HEK293 (cell line): ENCODE data around the gene AP5S1.
"Not testable (repeated sequence)": the region's sequence is repeated elsewhere in the genome, so short reads cannot be mapped to it uniquely, and the experiment has no call there.

Experiments
- CTCF ChIA-PET: fragments of 350-600 bp; formaldehyde crosslinking; extraction: SDS; loops from one replicate; lab custom pipeline; 2021; ENCODE audit warnings: antibody characterized with exemption; lab: Yijun Ruan, JAX
- POLR2A ChIA-PET: fragments of 300-600 bp; formaldehyde crosslinking; extraction: SDS; loops from one replicate; lab custom pipeline; 2020; ENCODE audit warnings: antibody characterized with exemption, inconsistent platforms; lab: Yijun Ruan, JAX
- H3K27ac ChIP-seq: fragments of 200-500 bp; sonication (Bioruptor generic); 2 replicates; pipeline ENCODE4 v1.5.1; 2014; ENCODE audit warnings: low read depth, low read length, control low read depth, inconsistent platforms; ENCODE audit errors: extremely low read depth
- H3K36me3 ChIP-seq, 2 experiments: fragments of 200-500 bp in 1 of 2; sonication (Bioruptor generic) in 1 of 2; 1 replicate in 1 of 2; 2 replicates in 1 of 2; pipeline ENCODE4 v1.5.1; 2014 to 2017; ENCODE audit warnings: inconsistent platforms in 2 of 2, low read length in 2 of 2; ENCODE audit not compliant: control insufficient read depth in 2 of 2, insufficient read depth in 1 of 2
- H3K4me1 ChIP-seq: fragments of 200-500 bp; sonication (Bioruptor generic); 2 replicates; pipeline ENCODE4 v1.5.1; 2014; ENCODE audit warnings: mild to moderate bottlenecking, low read length, inconsistent platforms; ENCODE audit not compliant: control insufficient read depth, insufficient read depth
- H3K4me3 ChIP-seq: 2 replicates; pipeline ENCODE4 v1.5.1; 2011; ENCODE audit warnings: low read depth, mild to moderate bottlenecking, control low read depth, low read length, moderate library complexity
- H3K9me3 ChIP-seq: fragments of 200-500 bp; sonication (Bioruptor generic); 2 replicates; pipeline ENCODE4 v1.5.1; 2014; ENCODE audit warnings: low read depth, low read length, inconsistent platforms; ENCODE audit not compliant: control insufficient read depth, insufficient read depth
- KLF9 ChIP-seq: fragments of 450-650 bp; formaldehyde crosslinking; IDR thresholded peaks from 2 replicates; pipeline ENCODE4 v1.5.1; 2016; ENCODE audit warnings: missing biosample characterization, missing genetic modification characterization, low read depth
- ZFHX2 ChIP-seq: fragments of 450-650 bp; formaldehyde crosslinking; conservative IDR thresholded peaks from 2 replicates; pipeline ENCODE4 v1.5.1; 2016; ENCODE audit warnings: missing biosample characterization, missing genetic modification characterization
- ZFP41 ChIP-seq: fragments of 450-650 bp; formaldehyde crosslinking; IDR thresholded peaks from 2 replicates; pipeline ENCODE4 v1.5.1; 2016; ENCODE audit warnings: missing biosample characterization, missing genetic modification characterization, borderline replicate concordance
- ZNF19 ChIP-seq: fragments of 450-650 bp; formaldehyde crosslinking; IDR thresholded peaks from 2 replicates; pipeline ENCODE4; 2016; ENCODE audit warnings: missing biosample characterization, missing genetic modification characterization, low read depth
- ZNF202 ChIP-seq: fragments of 450-650 bp; formaldehyde crosslinking; IDR thresholded peaks from 2 replicates; pipeline ENCODE4 v1.5.1; 2016; ENCODE audit warnings: missing biosample characterization, missing genetic modification characterization, borderline replicate concordance
- ZNF449 ChIP-seq: fragments of 450-650 bp; formaldehyde crosslinking; IDR thresholded peaks from 2 replicates; pipeline ENCODE4 v1.5.1; 2017; ENCODE audit warnings: missing biosample characterization, mild to moderate bottlenecking, missing genetic modification characterization, moderate library complexity
- ZNF48 ChIP-seq: fragments of 450-650 bp; formaldehyde crosslinking; IDR thresholded peaks from 2 replicates; pipeline ENCODE4 v1.5.1; 2016; ENCODE audit warnings: missing biosample characterization, missing genetic modification characterization
- ZNF571 ChIP-seq: fragments of 450-650 bp; formaldehyde crosslinking; IDR thresholded peaks from 2 replicates; pipeline ENCODE4 v1.5.0; 2017; ENCODE audit warnings: missing biosample characterization, missing genetic modification characterization
- ZNF639 ChIP-seq: fragments of 450-650 bp; formaldehyde crosslinking; IDR thresholded peaks from 2 replicates; pipeline ENCODE4 v1.5.1; 2016; ENCODE audit warnings: missing biosample characterization, missing genetic modification characterization
- ZNF76 ChIP-seq: fragments of 450-650 bp; formaldehyde crosslinking; IDR thresholded peaks from 2 replicates; pipeline ENCODE4; 2016; ENCODE audit warnings: low read depth, missing biosample characterization, missing genetic modification characterization, borderline replicate concordance
- ZNF792 ChIP-seq: fragments of 450-650 bp; formaldehyde crosslinking; IDR thresholded peaks from 2 replicates; pipeline ENCODE4 v1.5.1; 2016; ENCODE audit warnings: missing biosample characterization, missing genetic modification characterization
- ZNF837 ChIP-seq: fragments of 450-650 bp; formaldehyde crosslinking; IDR thresholded peaks from 2 replicates; pipeline ENCODE4 v1.5.1; 2016; ENCODE audit warnings: missing biosample characterization, missing genetic modification characterization
- TF ChIP-seq, protein P1 (sequence below): fragments of 450-650 bp; formaldehyde crosslinking; IDR thresholded peaks from 2 replicates; pipeline ENCODE4 v1.5.1; 2016; ENCODE audit warnings: missing biosample characterization, missing genetic modification characterization
- TF ChIP-seq, protein P2 (sequence below): fragments of 450-650 bp; formaldehyde crosslinking; IDR thresholded peaks from 2 replicates; pipeline ENCODE4 v1.5.1; 2016; ENCODE audit warnings: missing biosample characterization, missing genetic modification characterization
- TF ChIP-seq, protein P3 (sequence below): fragments of 450-650 bp; formaldehyde crosslinking; IDR thresholded peaks from 2 replicates; pipeline ENCODE4 v1.5.1; 2017; ENCODE audit warnings: missing biosample characterization, missing genetic modification characterization

Gene AP5S1

DNA sequence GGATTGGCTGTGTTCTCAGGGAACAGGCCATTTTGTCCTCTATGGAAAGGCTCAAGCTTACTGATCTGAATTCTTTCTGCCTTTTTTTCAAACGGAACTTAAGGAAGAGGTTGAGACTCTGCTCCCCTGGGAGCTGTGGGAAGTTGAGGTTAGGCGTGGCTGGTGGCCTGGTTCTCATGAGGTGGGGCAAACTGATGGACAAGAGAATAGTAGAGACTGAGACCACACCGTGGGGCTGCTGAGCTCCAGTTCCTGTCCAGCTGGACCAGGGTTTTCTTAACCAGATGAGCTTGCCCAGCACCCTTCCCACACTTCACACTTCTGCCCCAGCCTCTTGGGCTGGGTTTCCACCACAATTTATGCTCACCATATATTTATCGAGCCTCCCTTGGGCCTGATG is 6.1 kb downstream of the AP5S1 start:
- ChIA-PET POLR2A (interaction anchor here (0.6 to 0.9 kb wide), 3 partner anchors 26 to 33 kb away, joined by 3 to 4 read pairs (median 3); no protein-coding TSS in a partner anchor), CTCF (interaction anchor here (0.6 to 1.4 kb wide), 3 partner anchors 29 to 139 kb away, joined by 3 to 4 read pairs (median 3); partner anchors contain the start of gene CENPB)
- H3K27ac ChIP-seq, result no peak overlapping the region
- H3K4me1 ChIP-seq, result peaks cover 2% of the 10 kb centered on the region; the same call in 1 of the 2 replicates
- H3K36me3 ChIP-seq, result peaks cover 9 to 64% of the 10 kb centered on the region in 2 experiments
- H3K9me3 ChIP-seq, result no peaks in the 10 kb centered on the region
- H3K4me3 ChIP-seq, result no peak overlapping the region
- TF ChIP-seq, protein P1, sequence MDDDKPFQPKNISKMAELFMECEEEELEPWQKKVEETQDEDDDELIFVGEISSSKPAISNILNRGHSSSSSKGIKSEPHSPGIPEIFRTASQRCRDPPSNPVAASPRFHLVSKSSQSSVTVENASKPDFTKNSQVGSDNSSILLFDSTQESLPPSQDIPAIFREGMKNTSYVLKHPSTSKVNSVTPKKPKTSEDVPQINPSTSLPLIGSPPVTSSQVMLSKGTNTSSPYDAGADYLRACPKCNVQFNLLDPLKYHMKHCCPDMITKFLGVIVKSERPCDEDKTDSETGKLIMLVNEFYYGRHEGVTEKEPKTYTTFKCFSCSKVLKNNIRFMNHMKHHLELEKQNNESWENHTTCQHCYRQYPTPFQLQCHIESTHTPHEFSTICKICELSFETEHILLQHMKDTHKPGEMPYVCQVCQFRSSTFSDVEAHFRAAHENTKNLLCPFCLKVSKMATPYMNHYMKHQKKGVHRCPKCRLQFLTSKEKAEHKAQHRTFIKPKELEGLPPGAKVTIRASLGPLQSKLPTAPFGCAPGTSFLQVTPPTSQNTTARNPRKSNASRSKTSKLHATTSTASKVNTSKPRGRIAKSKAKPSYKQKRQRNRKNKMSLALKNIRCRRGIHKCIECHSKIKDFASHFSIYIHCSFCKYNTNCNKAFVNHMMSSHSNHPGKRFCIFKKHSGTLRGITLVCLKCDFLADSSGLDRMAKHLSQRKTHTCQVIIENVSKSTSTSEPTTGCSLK (tag by site-specific recombination), result no peak
- TF ChIP-seq ZFP41 (tag by site-specific recombination) (no peak), ZNF837 (tag by site-specific recombination) (no peak), ZNF639 (tag by site-specific recombination) (no peak), ZNF19 (tag by site-specific recombination) (no peak), ZNF571 (tag by site-specific recombination) (no peak), ZFHX2 (tag by site-specific recombination) (no peak), KLF9 (tag by site-specific recombination) (no peak), ZNF792 (tag by site-specific recombination) (no peak), ZNF449 (tag by site-specific recombination) (no peak), ZNF48 (tag by site-specific recombination) (no peak)
- TF ChIP-seq, protein P2, sequence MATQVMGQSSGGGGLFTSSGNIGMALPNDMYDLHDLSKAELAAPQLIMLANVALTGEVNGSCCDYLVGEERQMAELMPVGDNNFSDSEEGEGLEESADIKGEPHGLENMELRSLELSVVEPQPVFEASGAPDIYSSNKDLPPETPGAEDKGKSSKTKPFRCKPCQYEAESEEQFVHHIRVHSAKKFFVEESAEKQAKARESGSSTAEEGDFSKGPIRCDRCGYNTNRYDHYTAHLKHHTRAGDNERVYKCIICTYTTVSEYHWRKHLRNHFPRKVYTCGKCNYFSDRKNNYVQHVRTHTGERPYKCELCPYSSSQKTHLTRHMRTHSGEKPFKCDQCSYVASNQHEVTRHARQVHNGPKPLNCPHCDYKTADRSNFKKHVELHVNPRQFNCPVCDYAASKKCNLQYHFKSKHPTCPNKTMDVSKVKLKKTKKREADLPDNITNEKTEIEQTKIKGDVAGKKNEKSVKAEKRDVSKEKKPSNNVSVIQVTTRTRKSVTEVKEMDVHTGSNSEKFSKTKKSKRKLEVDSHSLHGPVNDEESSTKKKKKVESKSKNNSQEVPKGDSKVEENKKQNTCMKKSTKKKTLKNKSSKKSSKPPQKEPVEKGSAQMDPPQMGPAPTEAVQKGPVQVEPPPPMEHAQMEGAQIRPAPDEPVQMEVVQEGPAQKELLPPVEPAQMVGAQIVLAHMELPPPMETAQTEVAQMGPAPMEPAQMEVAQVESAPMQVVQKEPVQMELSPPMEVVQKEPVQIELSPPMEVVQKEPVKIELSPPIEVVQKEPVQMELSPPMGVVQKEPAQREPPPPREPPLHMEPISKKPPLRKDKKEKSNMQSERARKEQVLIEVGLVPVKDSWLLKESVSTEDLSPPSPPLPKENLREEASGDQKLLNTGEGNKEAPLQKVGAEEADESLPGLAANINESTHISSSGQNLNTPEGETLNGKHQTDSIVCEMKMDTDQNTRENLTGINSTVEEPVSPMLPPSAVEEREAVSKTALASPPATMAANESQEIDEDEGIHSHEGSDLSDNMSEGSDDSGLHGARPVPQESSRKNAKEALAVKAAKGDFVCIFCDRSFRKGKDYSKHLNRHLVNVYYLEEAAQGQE, result no peak
- TF ChIP-seq, protein P3, sequence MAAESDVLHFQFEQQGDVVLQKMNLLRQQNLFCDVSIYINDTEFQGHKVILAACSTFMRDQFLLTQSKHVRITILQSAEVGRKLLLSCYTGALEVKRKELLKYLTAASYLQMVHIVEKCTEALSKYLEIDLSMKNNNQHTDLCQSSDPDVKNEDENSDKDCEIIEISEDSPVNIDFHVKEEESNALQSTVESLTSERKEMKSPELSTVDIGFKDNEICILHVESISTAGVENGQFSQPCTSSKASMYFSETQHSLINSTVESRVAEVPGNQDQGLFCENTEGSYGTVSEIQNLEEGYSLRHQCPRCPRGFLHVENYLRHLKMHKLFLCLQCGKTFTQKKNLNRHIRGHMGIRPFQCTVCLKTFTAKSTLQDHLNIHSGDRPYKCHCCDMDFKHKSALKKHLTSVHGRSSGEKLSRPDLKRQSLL (tag by site-specific recombination), result no peak

DNA sequence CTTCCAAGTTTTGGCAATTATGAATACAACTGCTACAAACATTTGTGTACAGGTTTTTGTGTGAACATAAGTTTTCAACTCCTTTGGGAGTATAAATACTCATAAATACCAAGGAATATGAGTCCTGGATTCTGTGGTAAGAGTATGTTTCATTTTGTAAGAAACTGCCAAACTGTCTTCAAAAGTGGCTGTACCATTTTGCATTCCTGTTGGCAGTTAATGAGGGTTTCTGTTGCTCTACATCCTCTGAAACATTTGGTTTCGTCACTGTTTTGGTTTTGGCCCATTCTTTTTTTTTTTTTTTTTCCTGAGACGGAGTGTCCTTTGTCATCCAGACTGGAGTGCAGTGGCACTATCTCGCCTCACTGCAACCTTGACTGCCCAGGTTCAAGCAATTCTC is 8.5 kb downstream of the AP5S1 start:
- H3K36me3 ChIP-seq, result peaks cover 5 to 43% of the 10 kb centered on the region in 2 experiments; a peak in 2 of 3 replicates
- CTCF ChIA-PET, result interaction anchor here (0.6 to 2.8 kb wide), 2 partner anchors 8 to 753 kb away, joined by 5 to 10 read pairs; partner anchors contain the start of gene AP5S1
- TF ChIP-seq ZNF202 (tag by site-specific recombination) (no peak), ZNF76 (tag by site-specific recombination) (no peak)
- no peak overlapping the region for H3K4me3 ChIP-seq
- no peak overlapping the region for H3K27ac ChIP-seq
- H3K9me3 ChIP-seq, result no peaks in the 10 kb centered on the region
- POLR2A ChIA-PET, result interaction anchor here (1.2 kb wide), 1 partner anchor 8 kb away, joined by 5 read pairs; the partner anchor contains the start of gene AP5S1
- H3K4me1 ChIP-seq, result no peaks in the 10 kb centered on the region

GRCh38 chr20:3829891-3830290 is 9.5 kb downstream of the AP5S1 start:
- POLR2A ChIA-PET, result interaction anchor here (1.2 kb wide), 1 partner anchor 9 kb away, joined by 5 read pairs; the partner anchor contains the start of gene AP5S1
- H3K9me3 ChIP-seq, H3K4me1 ChIP-seq, H3K27ac ChIP-seq, H3K4me3 ChIP-seq: not testable (repeated sequence)
- CTCF ChIA-PET, result interaction anchor here (1.5 to 2.8 kb wide), 2 partner anchors 9 to 12 kb away, joined by 6 to 10 read pairs; partner anchors contain the start of gene AP5S1
- H3K36me3 ChIP-seq, result peaks cover 0 to 32% of the 10 kb centered on the region in 2 experiments; a peak in 2 of 3 replicates
